Measurements from ENCODE around the gene PAM.

Gene PAM

DNA sequence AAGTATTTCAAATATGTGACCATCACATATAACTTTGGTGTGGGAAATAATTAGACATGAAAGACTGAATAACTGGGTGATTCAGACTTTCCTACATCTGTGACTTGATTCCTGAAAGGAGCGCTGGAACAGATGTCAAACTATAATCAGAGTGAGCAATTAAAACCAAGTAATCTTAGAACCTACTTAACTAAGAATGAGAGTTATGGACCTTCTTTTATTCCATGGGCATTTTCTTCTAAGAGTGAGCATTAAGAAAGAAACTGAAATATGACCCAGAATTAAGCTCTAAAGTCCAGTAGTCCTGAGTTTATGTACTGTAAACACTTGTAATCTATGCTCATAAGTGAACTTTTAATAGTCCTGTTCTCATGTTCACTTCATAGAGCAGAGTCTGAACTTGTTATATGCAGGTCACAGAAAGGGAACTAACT, 68.4 kb downstream of the PAM start:
- Histone ChIP-seq H3K9ac (ENCODE audit: low read length) (no peak overlapping the region), H3K79me2 (ENCODE audit: insufficient read depth, low read length) (no peaks in the 10 kb centered on the region), H3F3A (ENCODE audit: insufficient read depth) (no peaks in the 10 kb centered on the region), H3K9me3 (ENCODE audit: insufficient read depth, low read length) (no peaks in the 10 kb centered on the region), H3K27me3 (ENCODE audit: low read length) (no peaks in the 10 kb centered on the region), H3K4me3 (ENCODE audit: insufficient read depth, low read length, poor library complexity, severe bottlenecking) (no peak overlapping the region), H2AFZ (ENCODE audit: low read depth, low read length, severe bottlenecking) (no peak overlapping the region), H3K36me3 (ENCODE audit: low read length) (no peaks in the 10 kb centered on the region), H3K4me2 (ENCODE audit: low read depth, low read length, poor library complexity, severe bottlenecking) (no peak overlapping the region), H4K20me1 (ENCODE audit: low read depth, low read length) (no peaks in the 10 kb centered on the region), H3K27ac (ENCODE audit: low read depth, low read length) (no peak overlapping the region), H3K9me2 (replicated peaks; ENCODE audit: insufficient read depth, low read length) (no peaks in the 10 kb centered on the region)
- TF ChIP-seq EZH2phosphoT487 (conservative IDR thresholded peaks at IDR 0.05; ENCODE audit: low read length), result no peak
- TF ChIP-seq, protein P1, sequence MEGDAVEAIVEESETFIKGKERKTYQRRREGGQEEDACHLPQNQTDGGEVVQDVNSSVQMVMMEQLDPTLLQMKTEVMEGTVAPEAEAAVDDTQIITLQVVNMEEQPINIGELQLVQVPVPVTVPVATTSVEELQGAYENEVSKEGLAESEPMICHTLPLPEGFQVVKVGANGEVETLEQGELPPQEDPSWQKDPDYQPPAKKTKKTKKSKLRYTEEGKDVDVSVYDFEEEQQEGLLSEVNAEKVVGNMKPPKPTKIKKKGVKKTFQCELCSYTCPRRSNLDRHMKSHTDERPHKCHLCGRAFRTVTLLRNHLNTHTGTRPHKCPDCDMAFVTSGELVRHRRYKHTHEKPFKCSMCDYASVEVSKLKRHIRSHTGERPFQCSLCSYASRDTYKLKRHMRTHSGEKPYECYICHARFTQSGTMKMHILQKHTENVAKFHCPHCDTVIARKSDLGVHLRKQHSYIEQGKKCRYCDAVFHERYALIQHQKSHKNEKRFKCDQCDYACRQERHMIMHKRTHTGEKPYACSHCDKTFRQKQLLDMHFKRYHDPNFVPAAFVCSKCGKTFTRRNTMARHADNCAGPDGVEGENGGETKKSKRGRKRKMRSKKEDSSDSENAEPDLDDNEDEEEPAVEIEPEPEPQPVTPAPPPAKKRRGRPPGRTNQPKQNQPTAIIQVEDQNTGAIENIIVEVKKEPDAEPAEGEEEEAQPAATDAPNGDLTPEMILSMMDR (IDR thresholded peaks at IDR 0.05; ENCODE audit: insufficient read depth, low read length, poor library complexity, severe bottlenecking), result no peak

DNA sequence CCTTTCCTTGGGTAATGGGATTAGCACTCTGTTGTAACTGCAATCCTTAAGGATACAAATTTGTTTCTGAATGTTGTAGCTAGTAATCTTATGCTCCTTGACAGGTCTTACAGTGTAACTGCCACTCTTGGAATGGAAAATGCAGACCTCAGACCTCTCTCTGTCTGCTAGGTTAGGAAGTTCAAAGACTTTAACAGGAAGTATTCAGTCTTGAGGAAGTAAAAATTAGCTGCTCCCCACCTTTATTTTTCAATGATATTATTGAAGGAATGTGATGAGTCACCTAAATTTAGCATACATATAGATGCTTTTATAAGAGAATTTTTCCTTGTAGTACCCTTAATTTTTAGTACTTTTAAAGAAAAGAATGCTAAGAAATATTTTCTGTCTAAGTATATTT, 71.5 kb downstream of the PAM start:
- Histone ChIP-seq H3K4me2 (ENCODE audit: low read depth, low read length, poor library complexity, severe bottlenecking) (no peak overlapping the region), H3K27me3 (ENCODE audit: low read length) (no peaks in the 10 kb centered on the region), H3K9me2 (replicated peaks; ENCODE audit: insufficient read depth, low read length) (no peaks in the 10 kb centered on the region), H3K36me3 (ENCODE audit: low read length) (no peaks in the 10 kb centered on the region), H4K20me1 (ENCODE audit: low read depth, low read length) (no peaks in the 10 kb centered on the region), H2AFZ (ENCODE audit: low read depth, low read length, severe bottlenecking) (no peak overlapping the region), H3K4me3 (ENCODE audit: insufficient read depth, low read length, poor library complexity, severe bottlenecking) (no peak overlapping the region), H3K9ac (ENCODE audit: low read length) (no peak overlapping the region), H3K79me2 (ENCODE audit: insufficient read depth, low read length) (no peaks in the 10 kb centered on the region), H3F3A (ENCODE audit: insufficient read depth) (no peaks in the 10 kb centered on the region), H3K27ac (ENCODE audit: low read depth, low read length) (no peak overlapping the region), H3K9me3 (ENCODE audit: insufficient read depth, low read length) (no peaks in the 10 kb centered on the region)
- TF ChIP-seq EZH2phosphoT487 (conservative IDR thresholded peaks at IDR 0.05; ENCODE audit: low read length), result no peak
- TF ChIP-seq, protein P1 (IDR thresholded peaks at IDR 0.05; ENCODE audit: insufficient read depth, low read length, poor library complexity, severe bottlenecking), result no peak

DNA sequence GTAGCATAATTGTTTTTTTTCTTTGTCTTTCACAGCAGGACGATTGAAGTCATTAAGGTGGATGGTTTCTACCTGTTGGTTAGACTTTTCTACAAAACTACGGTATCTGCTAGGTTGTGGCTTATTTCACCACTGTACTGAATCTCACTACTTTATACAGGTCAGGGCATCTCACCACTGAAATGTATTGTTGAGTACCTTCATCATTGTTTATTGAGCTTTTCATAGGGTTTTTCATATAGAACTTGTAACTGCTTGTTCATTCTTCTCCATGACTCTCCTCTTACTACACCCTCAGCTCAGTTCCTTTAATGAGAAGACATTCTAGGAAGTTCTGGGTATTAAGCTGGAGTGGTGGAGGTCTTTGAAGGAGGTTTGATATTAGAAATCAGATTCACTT, 75.1 kb downstream of the PAM start:
- no peak overlapping the region for H3K27ac ChIP-seq (ENCODE audit: low read depth, low read length)
- TF ChIP-seq, protein P1 (IDR thresholded peaks at IDR 0.05; ENCODE audit: insufficient read depth, low read length, poor library complexity, severe bottlenecking), result no peak
- no peak for TF ChIP-seq EZH2phosphoT487 (conservative IDR thresholded peaks at IDR 0.05; ENCODE audit: low read length)
- no peaks in the 10 kb centered on the region for H3K36me3 ChIP-seq (ENCODE audit: low read length)
- H3K4me2 ChIP-seq (ENCODE audit: low read depth, low read length, poor library complexity, severe bottlenecking), result no peak overlapping the region
- H3K27me3 ChIP-seq (ENCODE audit: low read length), result no peaks in the 10 kb centered on the region
- H3K79me2 ChIP-seq (ENCODE audit: insufficient read depth, low read length), result no peaks in the 10 kb centered on the region
- no peaks in the 10 kb centered on the region for H3F3A ChIP-seq (ENCODE audit: insufficient read depth)
- no peak overlapping the region for H3K4me3 ChIP-seq (ENCODE audit: insufficient read depth, low read length, poor library complexity, severe bottlenecking)
- no peaks in the 10 kb centered on the region for H3K9me2 ChIP-seq (replicated peaks; ENCODE audit: insufficient read depth, low read length)
- no peaks in the 10 kb centered on the region for H3K9me3 ChIP-seq (ENCODE audit: insufficient read depth, low read length)
- H2AFZ ChIP-seq (ENCODE audit: low read depth, low read length, severe bottlenecking), result no peak overlapping the region
- no peaks in the 10 kb centered on the region for H4K20me1 ChIP-seq (ENCODE audit: low read depth, low read length)
- no peak overlapping the region for H3K9ac ChIP-seq (ENCODE audit: low read length)
